ENCODE data around the gene TNC. TPM values are rescaled to one million over a fixed set of nuclear protein-coding genes. Genes with fewer than 3 reads are reported as not detected.

Gene TNC
- total RNA-seq, 2 donors from 2014 or later: 1.6 to 4.2 TPM

DNA sequence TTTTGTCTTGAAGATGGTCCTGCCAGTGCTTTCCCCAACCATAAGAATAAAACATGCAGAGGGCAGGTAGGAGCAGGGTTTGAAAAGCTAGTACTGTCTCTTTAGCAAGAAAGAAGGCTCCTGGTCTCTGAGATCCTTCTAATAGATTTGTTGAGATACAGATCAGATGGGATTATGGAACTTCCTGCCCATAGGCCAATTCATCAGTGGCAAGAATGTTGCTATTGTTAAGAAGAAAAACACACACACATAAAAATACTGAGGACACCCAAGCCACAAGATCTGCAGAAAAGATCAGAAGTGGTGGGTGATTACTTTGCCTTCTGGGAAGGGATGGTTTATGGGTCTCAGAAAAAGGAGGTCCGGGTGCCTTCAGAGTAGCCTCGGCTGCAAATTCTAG lies 59.8 kb downstream of the TNC start:
- Histone ChIP-seq H3K27ac (no peak overlapping the region), H3K27me3 (no peaks in the 10 kb centered on the region), H3K9me3 (no peaks in the 10 kb centered on the region), H3K4me1 (no peaks in the 10 kb centered on the region), H3K36me3 (replicated peaks in 1 of 2; ENCODE audit: insufficient read depth in 1 of 2, low read depth in 2 of 2) (no peaks in the 10 kb centered on the region), H3K4me3 (no peak overlapping the region)
- 62 to 63% methylated on average over 2 of the region's 2 CpGs for WGBS, 2 donors
- TF ChIP-seq POLR2A (IDR thresholded peaks at IDR 0.05): no peak
- TF ChIP-seq, protein P1, sequence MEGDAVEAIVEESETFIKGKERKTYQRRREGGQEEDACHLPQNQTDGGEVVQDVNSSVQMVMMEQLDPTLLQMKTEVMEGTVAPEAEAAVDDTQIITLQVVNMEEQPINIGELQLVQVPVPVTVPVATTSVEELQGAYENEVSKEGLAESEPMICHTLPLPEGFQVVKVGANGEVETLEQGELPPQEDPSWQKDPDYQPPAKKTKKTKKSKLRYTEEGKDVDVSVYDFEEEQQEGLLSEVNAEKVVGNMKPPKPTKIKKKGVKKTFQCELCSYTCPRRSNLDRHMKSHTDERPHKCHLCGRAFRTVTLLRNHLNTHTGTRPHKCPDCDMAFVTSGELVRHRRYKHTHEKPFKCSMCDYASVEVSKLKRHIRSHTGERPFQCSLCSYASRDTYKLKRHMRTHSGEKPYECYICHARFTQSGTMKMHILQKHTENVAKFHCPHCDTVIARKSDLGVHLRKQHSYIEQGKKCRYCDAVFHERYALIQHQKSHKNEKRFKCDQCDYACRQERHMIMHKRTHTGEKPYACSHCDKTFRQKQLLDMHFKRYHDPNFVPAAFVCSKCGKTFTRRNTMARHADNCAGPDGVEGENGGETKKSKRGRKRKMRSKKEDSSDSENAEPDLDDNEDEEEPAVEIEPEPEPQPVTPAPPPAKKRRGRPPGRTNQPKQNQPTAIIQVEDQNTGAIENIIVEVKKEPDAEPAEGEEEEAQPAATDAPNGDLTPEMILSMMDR (IDR thresholded peaks at IDR 0.05): no peak
- intact Hi-C loops (cut with DNase I): no loop called here
- no peak for DNase-seq
- no peak for ATAC-seq

DNA sequence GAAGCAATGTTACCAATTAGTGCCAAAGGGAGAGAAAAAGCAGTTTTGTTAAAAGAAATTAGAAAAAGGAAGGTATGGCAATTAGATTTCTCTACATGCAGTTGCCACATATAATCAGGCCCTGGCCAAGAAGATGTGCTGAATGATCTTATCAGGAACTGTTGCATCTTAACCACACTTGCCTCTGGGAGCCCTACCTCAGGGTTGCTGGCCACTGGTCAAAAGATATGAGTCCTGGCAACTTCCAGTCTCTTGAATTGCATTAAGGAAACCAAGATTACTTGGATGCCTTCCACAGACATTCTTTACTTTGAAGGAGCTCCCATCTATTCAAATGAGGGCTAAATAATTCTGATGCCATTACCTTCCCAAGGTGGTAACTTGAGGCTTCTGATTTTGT lies 60.4 kb downstream of the TNC start:
- H3K9me3 ChIP-seq: no peaks in the 10 kb centered on the region
- H3K27me3 ChIP-seq: no peaks in the 10 kb centered on the region
- TF ChIP-seq POLR2A (IDR thresholded peaks at IDR 0.05): no peak
- TF ChIP-seq, protein P1 (IDR thresholded peaks at IDR 0.05): no peak
- H3K4me3 ChIP-seq: no peak overlapping the region
- no peak for DNase-seq
- no peaks in the 10 kb centered on the region for H3K4me1 ChIP-seq
- no peaks in the 10 kb centered on the region for H3K36me3 ChIP-seq (replicated peaks in 1 of 2; ENCODE audit: insufficient read depth in 1 of 2, low read depth in 2 of 2)
- intact Hi-C loops (cut with DNase I): no loop called here
- ATAC-seq: no peak
- no peak overlapping the region for H3K27ac ChIP-seq

DNA sequence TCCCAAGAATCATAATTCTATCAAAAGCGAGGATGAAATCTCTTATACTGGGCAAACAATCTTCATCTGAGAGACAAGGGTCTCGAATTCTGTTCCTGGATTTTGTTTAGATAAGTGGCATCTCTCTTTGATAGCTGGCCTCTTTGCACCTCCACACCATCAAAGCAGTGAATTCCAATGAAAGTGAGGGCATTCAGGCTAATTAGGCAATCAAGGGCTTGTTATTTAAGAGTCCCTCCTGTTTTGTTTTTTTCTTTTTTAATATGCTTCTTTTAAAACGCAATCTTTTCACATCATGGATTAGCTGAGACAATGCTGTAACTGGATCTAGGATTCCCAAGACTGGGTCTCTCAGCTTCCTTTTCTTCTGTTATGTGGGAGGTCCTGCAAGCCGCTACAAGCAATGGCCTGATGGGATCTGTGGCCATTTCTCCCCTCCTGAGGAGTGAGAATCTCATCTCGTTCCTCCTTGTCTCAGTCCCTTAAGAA lies 67.9 kb downstream of the TNC start:
- no peak overlapping the region for H3K4me3 ChIP-seq
- no peak for TF ChIP-seq POLR2A (IDR thresholded peaks at IDR 0.05)
- TF ChIP-seq, protein P1 (IDR thresholded peaks at IDR 0.05): no peak
- H3K9me3 ChIP-seq: no peaks in the 10 kb centered on the region
- intact Hi-C loops (cut with DNase I): no loop called here
- H3K4me1 ChIP-seq: no peaks in the 10 kb centered on the region
- H3K36me3 ChIP-seq (replicated peaks in 1 of 2; ENCODE audit: insufficient read depth in 1 of 2, low read depth in 2 of 2): no peaks in the 10 kb centered on the region
- H3K27ac ChIP-seq: no peak overlapping the region
- no peak for DNase-seq
- ATAC-seq: no peak
- H3K27me3 ChIP-seq: no peaks in the 10 kb centered on the region
- 49 to 67% methylated on average over 5 of the region's 5 CpGs for WGBS, 2 donors

DNA sequence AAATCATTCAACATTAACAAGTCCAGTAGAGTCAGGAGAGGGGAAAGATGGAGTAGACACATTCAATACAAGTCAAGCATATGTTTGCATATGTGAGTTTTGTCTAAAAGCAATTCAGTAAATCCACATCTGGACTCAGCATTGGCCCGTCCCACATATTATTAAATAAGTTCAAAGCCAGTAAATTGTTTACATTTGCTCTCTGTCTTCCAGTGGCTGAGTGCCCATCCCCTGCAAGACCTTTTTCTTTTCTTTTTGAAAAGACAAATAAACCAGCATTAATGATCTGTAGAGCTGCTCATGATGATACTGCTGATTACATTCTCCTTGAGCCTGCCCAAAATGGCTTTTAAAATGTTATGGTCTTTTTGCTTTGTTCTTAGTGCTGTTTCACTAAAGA lies 71.1 kb downstream of the TNC start:
- Histone ChIP-seq H3K27me3 (no peaks in the 10 kb centered on the region), H3K9me3 (no peaks in the 10 kb centered on the region), H3K4me3 (no peak overlapping the region), H3K36me3 (replicated peaks in 1 of 2; ENCODE audit: insufficient read depth in 1 of 2, low read depth in 2 of 2) (no peaks in the 10 kb centered on the region), H3K4me1 (no peaks in the 10 kb centered on the region), H3K27ac (no peak overlapping the region)
- intact Hi-C loops (cut with DNase I): no loop called here
- WGBS, 2 donors: 57 to 81% methylated on average over 1 of the region's 1 CpG
- DNase-seq: no peak
- TF ChIP-seq, protein P1 (IDR thresholded peaks at IDR 0.05): no peak
- TF ChIP-seq POLR2A (IDR thresholded peaks at IDR 0.05): no peak
- ATAC-seq: no peak

DNA sequence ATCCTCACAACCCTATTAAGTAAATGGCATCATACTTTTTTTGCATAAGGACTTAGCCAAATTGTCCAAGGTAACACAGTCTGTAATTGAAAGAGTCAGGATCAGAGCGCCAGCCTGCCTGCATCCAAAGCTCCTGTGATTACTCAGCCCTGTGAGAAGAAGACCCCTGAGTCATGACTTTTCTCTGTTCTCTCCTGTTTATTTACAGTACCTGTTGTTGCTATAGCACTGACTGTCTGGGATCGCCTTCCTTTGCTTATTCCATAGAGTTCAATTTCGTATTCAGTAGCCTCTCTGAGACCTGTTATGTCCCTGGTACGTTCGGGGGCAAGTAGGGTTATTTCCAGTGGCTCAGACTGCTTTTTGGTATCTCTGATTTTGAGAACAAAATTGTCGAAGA lies 71.8 kb downstream of the TNC start:
- no peak overlapping the region for H3K27ac ChIP-seq
- H3K4me1 ChIP-seq: no peaks in the 10 kb centered on the region
- no peaks in the 10 kb centered on the region for H3K36me3 ChIP-seq (replicated peaks in 1 of 2; ENCODE audit: insufficient read depth in 1 of 2, low read depth in 2 of 2)
- TF ChIP-seq, protein P1 (IDR thresholded peaks at IDR 0.05): no peak
- no peak for TF ChIP-seq POLR2A (IDR thresholded peaks at IDR 0.05)
- H3K9me3 ChIP-seq: no peaks in the 10 kb centered on the region
- H3K4me3 ChIP-seq: no peak overlapping the region
- intact Hi-C loops (cut with DNase I): no loop called here
- WGBS, 2 donors: 65 to 82% methylated on average over 6 of the region's 6 CpGs
- H3K27me3 ChIP-seq: no peaks in the 10 kb centered on the region
- ATAC-seq: no peak
- no peak for DNase-seq
